SK-N-SH (cell line): ENCODE measurements around the gene PRKG1. TPM values are rescaled to one million over a fixed set of nuclear protein-coding genes. Genes with fewer than 3 reads are reported as not detected.
A peak's percentile ranks its signal among the peaks of the same experiment; 100 is the strongest.

Experiments used
- CTCF ChIA-PET: fragments of 300-600, 350-600 bp; formaldehyde crosslinking; extraction: SDS; loops from one replicate; lab custom pipeline; 2021; lab: Yijun Ruan, JAX
- POLR2A ChIA-PET: fragments of 350-600 bp; sonication (Branson Sonifier 250); formaldehyde crosslinking; extraction: SDS; loops from one replicate; lab custom pipeline; 2020; ENCODE audit warnings: antibody characterized with exemption, inconsistent platforms; lab: Yijun Ruan, JAX
- DNase-seq: peaks from one replicate; pipeline ENCODE4 v3.0.0; 2012
- H2AFZ ChIP-seq: fragments of 200-600 bp; sonication (generic); 2 replicates; pipeline ENCODE4 v1.8.1; 2016; ENCODE audit warnings: antibody characterized with exemption, mild to moderate bottlenecking, low read depth
- H3F3A ChIP-seq: fragments of 200-600 bp; sonication (generic); replicated peaks from 2 replicates; pipeline ENCODE3; 2016; ENCODE audit warnings: antibody characterized with exemption, mild to moderate bottlenecking; ENCODE audit not compliant: insufficient read depth
- H3K27ac ChIP-seq, 2 experiments: fragments of 200-500 bp in 1 of 2; fragments of 200-600 bp in 1 of 2; sonication (Bioruptor generic) in 1 of 2; sonication (generic), shearing (Covaris generic) in 1 of 2; 2 replicates each; pipeline versions ENCODE4 v1.5.1 to v1.6.1; 2014 to 2016; ENCODE audit warnings: low read depth in 2 of 2, inconsistent platforms in 1 of 2, low read length in 1 of 2, mild to moderate bottlenecking in 1 of 2, mixed read lengths in 1 of 2
- H3K27me3 ChIP-seq: fragments of 200-600 bp; sonication (generic), shearing (Covaris generic); 2 replicates; pipeline ENCODE4 v1.6.1; 2016; ENCODE audit warnings: mixed run types; ENCODE audit not compliant: insufficient read depth
- H3K36me3 ChIP-seq, 2 experiments: fragments of 200-500 bp in 1 of 2; fragments of 200-600 bp in 1 of 2; sonication (Bioruptor generic) in 1 of 2; sonication (generic) in 1 of 2; replicated peaks in 1 of 2; 2 replicates each; pipeline versions ENCODE3 to v1.5.1; 2014 to 2016; ENCODE audit warnings: low read length in 1 of 2, mild to moderate bottlenecking in 1 of 2; ENCODE audit not compliant: insufficient read depth in 2 of 2, control insufficient read depth in 1 of 2
- H3K4me1 ChIP-seq, 2 experiments: fragments of 200-500 bp in 1 of 2; fragments of 200-600 bp in 1 of 2; sonication (Bioruptor generic) in 1 of 2; sonication (generic), shearing (Covaris generic) in 1 of 2; 2 replicates each; pipeline versions ENCODE4 v1.5.1 to v1.6.1; 2014 to 2016; ENCODE audit warnings: low read depth in 1 of 2, low read length in 1 of 2, mixed run types in 1 of 2; ENCODE audit not compliant: insufficient read depth in 2 of 2, control insufficient read depth in 1 of 2
- H3K4me2 ChIP-seq: fragments of 200-600 bp; sonication (generic), shearing (Covaris generic); 2 replicates; pipeline ENCODE4 v1.6.1; 2017; ENCODE audit warnings: mixed run types
- H3K4me3 ChIP-seq, 2 experiments: fragments of 200-500 bp in 1 of 2; fragments of 200-600 bp in 1 of 2; sonication (Bioruptor generic) in 1 of 2; sonication (generic), shearing (Covaris generic) in 1 of 2; 2 replicates each; pipeline versions ENCODE4 v1.5.1 to v1.8.1; 2014 to 2016; ENCODE audit warnings: low read depth in 2 of 2, inconsistent platforms in 1 of 2, low read length in 1 of 2, mild to moderate bottlenecking in 1 of 2, mixed read lengths in 1 of 2, moderate library complexity in 1 of 2
- H3K79me2 ChIP-seq: fragments of 200-600 bp; sonication (generic); 2 replicates; pipeline ENCODE4 v1.8.1; 2017; ENCODE audit warnings: mild to moderate bottlenecking; ENCODE audit not compliant: insufficient read depth
- H3K9ac ChIP-seq: fragments of 200-600 bp; sonication (generic); 2 replicates; pipeline ENCODE4 v1.6.1; 2017; ENCODE audit warnings: mixed run types
- H3K9me2 ChIP-seq: fragments of 200-600 bp; sonication (generic); 2 replicates; pipeline ENCODE4 v1.6.1; 2017; ENCODE audit warnings: mixed run types
- H3K9me3 ChIP-seq: fragments of 200-600 bp; sonication (generic); 2 replicates; pipeline ENCODE4 v1.6.1; 2017; ENCODE audit warnings: mixed run types, mild to moderate bottlenecking, moderate library complexity
- H4K20me1 ChIP-seq: fragments of 200-600 bp; sonication (generic); 2 replicates; pipeline ENCODE4 v1.6.1; 2017; ENCODE audit warnings: mild to moderate bottlenecking, mixed run types; ENCODE audit not compliant: insufficient read depth
- CHD2 ChIP-seq: fragments of 150-350 bp; IDR thresholded peaks from 2 replicates; pipeline ENCODE4 v1.6.1; 2018; ENCODE audit warnings: low read length; ENCODE audit not compliant: partially characterized antibody
- EP300 ChIP-seq, 2 experiments: IDR thresholded peaks; 2 replicates each; pipeline versions ENCODE4 v1.4.0 to v1.6.1; 2012; ENCODE audit warnings: borderline replicate concordance in 1 of 2, low read depth in 1 of 2, low read length in 1 of 2
- FOSL2 ChIP-seq: IDR thresholded peaks from 2 replicates; pipeline ENCODE4 v1.4.0; 2012; ENCODE audit warnings: low read depth, mild to moderate bottlenecking, moderate library complexity, borderline replicate concordance
- FOXJ3 ChIP-seq: sonication (generic); formaldehyde crosslinking; IDR thresholded peaks from 2 replicates; pipeline ENCODE4 v1.5.1; 2020; ENCODE audit warnings: mild to moderate bottlenecking, missing genetic modification reagents
- MEF2A ChIP-seq: IDR thresholded peaks from 2 replicates; pipeline ENCODE4 v1.4.0; 2012; ENCODE audit warnings: low read depth, borderline replicate concordance
- NFIC ChIP-seq: IDR thresholded peaks from 2 replicates; pipeline ENCODE4 v1.4.0; 2012; ENCODE audit warnings: borderline replicate concordance
- NRF1 ChIP-seq: IDR thresholded peaks from 2 replicates; pipeline ENCODE4 v1.6.1; 2012; ENCODE audit warnings: low read depth, mild to moderate bottlenecking, low read length
- POLR2AphosphoS5 ChIP-seq: IDR thresholded peaks from 2 replicates; pipeline ENCODE4 v1.6.1; 2012; ENCODE audit warnings: low read depth, low read length
- RAD21 ChIP-seq: IDR thresholded peaks from 2 replicates; pipeline ENCODE4 v1.6.1; 2012; ENCODE audit warnings: mild to moderate bottlenecking, low read length
- RXRA ChIP-seq: IDR thresholded peaks from 2 replicates; pipeline ENCODE4 v1.4.0; 2012; ENCODE audit warnings: low read depth, mild to moderate bottlenecking, borderline replicate concordance
- SIN3A ChIP-seq: IDR thresholded peaks from 2 replicates; pipeline ENCODE4 v1.6.1; 2012; ENCODE audit warnings: low read depth, mild to moderate bottlenecking, low read length, moderate library complexity, borderline replicate concordance
- TEAD4 ChIP-seq: IDR thresholded peaks from 2 replicates; pipeline ENCODE4 v1.4.0; 2012; ENCODE audit warnings: mild to moderate bottlenecking, borderline replicate concordance; ENCODE audit not compliant: insufficient read depth
- YY1 ChIP-seq: IDR thresholded peaks from 2 replicates; pipeline ENCODE4 v1.4.0; 2012; ENCODE audit warnings: low read depth, mild to moderate bottlenecking
- WGBS: methylation state at CpG from one replicate; pipeline ENCODE4 v1.1.6; 2017; ENCODE audit warnings: low lambda C conversion rate; 5-methylcytosine and 5-hydroxymethylcytosine counted together
- polyA plus RNA-seq, 3 experiments: library from polyadenylated mRNA; depleted of rRNA; stranded (reverse); fragments of >200 nt; gene quantifications; 2 replicates each; pipeline ENCODE4 v1.2.3, GENCODE V29; 2012
- TF ChIP-seq, protein P1 (sequence below): IDR thresholded peaks from 2 replicates; pipeline ENCODE4 v1.4.0; 2012; ENCODE audit warnings: low read depth, borderline replicate concordance
- TF ChIP-seq, protein P2 (sequence below): fragments of 150-350 bp; IDR thresholded peaks from 2 replicates; pipeline ENCODE4 v1.6.1; 2016; ENCODE audit warnings: mild to moderate bottlenecking, low read depth, low read length

The PRKG1 gene
- polyA plus RNA-seq, 1 of the 3 experiments (the other 2 are of a cell fraction) = 4.1 TPM

DNA sequence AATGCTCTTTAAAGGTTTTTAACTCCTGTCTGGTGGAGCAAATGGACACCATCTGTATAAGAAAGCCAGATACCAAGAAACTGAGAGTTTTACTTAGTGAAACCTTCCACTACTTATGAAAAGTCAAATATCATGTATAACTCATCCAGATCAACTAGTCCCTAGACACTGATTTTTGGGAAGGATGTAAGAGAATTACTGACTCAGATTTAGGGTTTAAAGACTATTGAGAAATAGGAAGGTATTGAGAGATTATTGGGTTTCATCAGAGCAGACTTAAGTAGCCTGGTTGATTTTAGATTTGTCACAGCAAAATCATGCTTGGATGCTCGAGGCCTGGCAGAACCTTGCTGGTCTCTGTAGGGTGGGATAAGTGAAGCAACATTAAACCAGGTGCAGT, 622.0 kb downstream of the PRKG1 start:
- Histone ChIP-seq H3K36me3 (peaks cover 25 to 32% of the 10 kb centered on the region in 2 experiments), H2AFZ (no peak overlapping the region), H3K27ac (no peak overlapping the region), H3K9me3 (no peaks in the 10 kb centered on the region), H3F3A (peaks cover 5% of the 10 kb centered on the region), H3K4me1 (peaks cover 0 to 26% of the 10 kb centered on the region in 2 experiments; a peak in 3 of 4 replicates), H3K79me2 (peaks cover 37% of the 10 kb centered on the region), H3K4me2 (no peak overlapping the region), H3K27me3 (no peaks in the 10 kb centered on the region), H3K9ac (no peak overlapping the region), H4K20me1 (peaks cover 4% of the 10 kb centered on the region), H3K9me2 (no peaks in the 10 kb centered on the region), H3K4me3 (no peak overlapping the region)
- ChIA-PET CTCF (no interaction called here), POLR2A (no interaction called here)
- whole genome bisulfite sequencing = 56% methylated on average over 1 of the region's 1 CpG
- TF ChIP-seq, protein P1, sequence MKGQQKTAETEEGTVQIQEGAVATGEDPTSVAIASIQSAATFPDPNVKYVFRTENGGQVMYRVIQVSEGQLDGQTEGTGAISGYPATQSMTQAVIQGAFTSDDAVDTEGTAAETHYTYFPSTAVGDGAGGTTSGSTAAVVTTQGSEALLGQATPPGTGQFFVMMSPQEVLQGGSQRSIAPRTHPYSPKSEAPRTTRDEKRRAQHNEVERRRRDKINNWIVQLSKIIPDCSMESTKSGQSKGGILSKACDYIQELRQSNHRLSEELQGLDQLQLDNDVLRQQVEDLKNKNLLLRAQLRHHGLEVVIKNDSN = no peak
- TF ChIP-seq YY1 (no peak), RAD21 (no peak), POLR2AphosphoS5 (no peak), RXRA (no peak), EP300 (IDR thresholded peaks at IDR 0.05; ENCODE audit: borderline replicate concordance in 1 of 2, low read depth in 1 of 2, low read length in 1 of 2) (no peak), FOXJ3 (CRISPR knock-in tag) (no peak), NRF1 (no peak), FOSL2 (no peak)
- no peak for DNase-seq

DNA sequence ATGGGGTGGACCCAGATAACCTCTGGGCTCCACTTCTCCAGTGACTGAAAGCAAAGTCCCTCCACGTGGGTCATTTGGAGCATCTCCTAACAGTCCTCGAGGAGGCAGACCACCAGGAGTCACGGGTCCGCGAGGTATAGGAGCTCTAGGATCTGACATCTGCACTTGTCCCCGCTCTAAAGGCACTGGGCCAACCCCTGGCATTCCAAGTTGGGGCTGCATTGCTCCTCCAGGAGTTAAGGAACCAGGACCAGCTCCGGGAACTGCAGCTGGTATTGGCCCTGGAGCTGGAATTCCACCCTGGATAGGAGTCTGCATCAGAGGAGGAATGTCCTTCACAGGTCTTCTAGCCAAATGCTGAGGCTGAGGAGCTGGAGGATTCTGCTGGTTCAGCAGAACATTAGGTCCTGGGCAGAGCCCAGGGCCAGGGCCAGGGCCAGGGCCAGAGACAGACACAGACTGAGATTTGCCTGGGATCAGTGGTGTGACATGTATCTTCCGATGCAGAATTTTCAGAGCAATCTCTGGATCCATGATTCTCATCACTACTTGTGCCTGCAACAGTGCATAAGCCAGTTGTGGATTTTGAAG, 624.3 kb downstream of the PRKG1 start:
- WGBS = 100% methylated on average over 1 of the region's 8 CpGs
- DNase-seq = no peak
- Histone ChIP-seq H3K4me3 (peak overlapping the region; percentile 79 to 99), H3K27ac (peak overlapping the region; percentile 86 to 99; a peak in 2 of 4 replicates), H3K9me2 (no peaks in the 10 kb centered on the region), H3F3A (peaks cover 5% of the 10 kb centered on the region), H3K36me3 (peaks cover 25 to 32% of the 10 kb centered on the region in 2 experiments), H3K79me2 (peaks cover 37% of the 10 kb centered on the region), H3K9ac (peak overlapping the region; percentile 73), H3K9me3 (no peaks in the 10 kb centered on the region), H2AFZ (peak overlapping the region; percentile 89), H3K4me2 (peak overlapping the region; percentile 86), H4K20me1 (peaks cover 4% of the 10 kb centered on the region), H3K27me3 (no peaks in the 10 kb centered on the region), H3K4me1 (peaks cover 0 to 26% of the 10 kb centered on the region in 2 experiments; a peak in 3 of 4 replicates)
- POLR2A ChIA-PET = no interaction called here
- TF ChIP-seq, protein P2, sequence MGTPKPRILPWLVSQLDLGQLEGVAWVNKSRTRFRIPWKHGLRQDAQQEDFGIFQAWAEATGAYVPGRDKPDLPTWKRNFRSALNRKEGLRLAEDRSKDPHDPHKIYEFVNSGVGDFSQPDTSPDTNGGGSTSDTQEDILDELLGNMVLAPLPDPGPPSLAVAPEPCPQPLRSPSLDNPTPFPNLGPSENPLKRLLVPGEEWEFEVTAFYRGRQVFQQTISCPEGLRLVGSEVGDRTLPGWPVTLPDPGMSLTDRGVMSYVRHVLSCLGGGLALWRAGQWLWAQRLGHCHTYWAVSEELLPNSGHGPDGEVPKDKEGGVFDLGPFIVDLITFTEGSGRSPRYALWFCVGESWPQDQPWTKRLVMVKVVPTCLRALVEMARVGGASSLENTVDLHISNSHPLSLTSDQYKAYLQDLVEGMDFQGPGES = no peak
- TF ChIP-seq CHD2 (no peak), NRF1 (no peak), MEF2A (no peak), FOSL2 (no peak), POLR2AphosphoS5 (no peak), FOXJ3 (CRISPR knock-in tag) (no peak), SIN3A (no peak), TEAD4 (no peak), NFIC (no peak)
- TF ChIP-seq, protein P1 = no peak
- CTCF ChIA-PET = interaction anchor here (1.3 kb wide), 1 partner anchor 635 kb away, joined by 4 read pairs; no protein-coding TSS in a partner anchor
